Stimulated activated CD4-positive, alpha-beta T cell treated with anti-CD3 and anti-CD28 coated beads, Interleukin-2, amount 100 ng/mL, for 4 hours (primary cell): ENCODE data around the gene GPR146.

Experiments
- DNase-seq: peaks from one replicate; pipeline ENCODE4 v3.0.0-alpha.2; 2020; ENCODE audit warnings: low read depth

The GPR146 gene

GRCh38 chr7:1108264-1108920 lies 64.0 kb downstream of the GPR146 start:
- DNase-seq, result no peak
